DOHH2 (cell line): Measurements from ENCODE around the gene LAMA4.

ENCODE experiments used
- CTCF ChIP-seq: fragments of 200-600 bp; sonication (generic); IDR thresholded peaks from one replicate; pipeline ENCODE4 v1.5.1; 2014; ENCODE audit warnings: antibody characterized with exemption, mild to moderate bottlenecking, low read depth, low read length; ENCODE audit not compliant: poor library complexity, severe bottlenecking
- EZH2phosphoT487 ChIP-seq: fragments of 200-600 bp; sonication (generic); IDR thresholded peaks from 2 replicates; pipeline ENCODE4 v1.6.1; 2017; ENCODE audit warnings: borderline replicate concordance, mild to moderate bottlenecking, antibody characterized with exemption, low read length, moderate library complexity, mixed read lengths

GRCh38 chr6:112259337-112259675, 4.9 kb upstream of the LAMA4 start:
- TF ChIP-seq CTCF: no peak
- TF ChIP-seq EZH2phosphoT487: no peak
